A673 (cell line): ENCODE measurements around the gene TOE1. TPM values are rescaled to one million over a fixed set of nuclear protein-coding genes. Genes with fewer than 3 reads are reported as not detected.
"Not testable (repeated sequence)": the region's sequence is repeated elsewhere in the genome, so short reads cannot be mapped to it uniquely, and the experiment has no call there.

Experiments
- BruUV-seq: library from RNA; stranded (reverse); fragments of 400-500 nt; replicated peaks from 2 replicates; lab custom pipeline; 2021; lab: Mats Ljungman, UMichigan
- CTCF ChIA-PET: fragments of 300-600 bp; sonication (Branson Sonifier 250); formaldehyde crosslinking; loops from one replicate; lab custom pipeline; 2022; ENCODE audit warnings: antibody characterized with exemption; lab: Charles Lee
- POLR2A ChIA-PET: fragments of 300-600 bp; sonication (Branson Sonifier 250); formaldehyde crosslinking; loops from one replicate; lab custom pipeline; 2022; ENCODE audit warnings: antibody characterized with exemption; ENCODE audit not compliant: low non-redundant PET; lab: Charles Lee
- DNase-seq: peaks from one replicate; pipeline ENCODE4 v3.0.0-alpha.2; 2015; ENCODE audit warnings: low spot score
- H3K27ac ChIP-seq: fragments of 200-600 bp; sonication (generic); 2 replicates; pipeline ENCODE4 v1.5.1; 2016; ENCODE audit warnings: mixed run types, low read depth, mild to moderate bottlenecking, mixed read lengths, antibody characterized with exemption, low read length; ENCODE audit not compliant: poor library complexity, severe bottlenecking
- H3K27me3 ChIP-seq: fragments of 200-600 bp; sonication (generic); replicated peaks from 2 replicates; pipeline ENCODE4 v1.6.1; 2017; ENCODE audit warnings: mixed run types, low read depth, mild to moderate bottlenecking, mixed read lengths, antibody characterized with exemption, low read length; ENCODE audit not compliant: insufficient read depth, poor library complexity
- H3K36me3 ChIP-seq: fragments of 200-600 bp; sonication (generic); 2 replicates; pipeline ENCODE4 v1.6.1; 2016; ENCODE audit warnings: mixed run types, mild to moderate bottlenecking, mixed read lengths, antibody characterized with exemption, low read length; ENCODE audit not compliant: insufficient read depth, poor library complexity, severe bottlenecking
- H3K4me1 ChIP-seq: fragments of 200-600 bp; sonication (generic); 2 replicates; pipeline ENCODE4 v1.6.1; 2017; ENCODE audit warnings: mixed run types, mild to moderate bottlenecking, mixed read lengths, antibody characterized with exemption, low read length; ENCODE audit not compliant: insufficient read depth, poor library complexity, severe bottlenecking
- H3K4me3 ChIP-seq: fragments of 200-600 bp; sonication (generic); 2 replicates; pipeline ENCODE4 v1.5.1; 2016; ENCODE audit warnings: low read depth, mixed run types, mild to moderate bottlenecking, mixed read lengths, low read length; ENCODE audit not compliant: poor library complexity, severe bottlenecking
- H3K9me3 ChIP-seq: fragments of 200-600 bp; sonication (generic); 2 replicates; pipeline ENCODE4 v1.6.1; 2016; ENCODE audit warnings: mixed run types, low read depth, mild to moderate bottlenecking, mixed read lengths, antibody characterized with exemption, low read length; ENCODE audit not compliant: poor library complexity, severe bottlenecking
- CTCF ChIP-seq: fragments of 300-800, 200-600 bp; sonication (generic); conservative IDR thresholded peaks from 2 replicates; pipeline ENCODE4 v1.5.1; 2017; ENCODE audit warnings: low read depth, mild to moderate bottlenecking, antibody characterized with exemption, low read length, moderate library complexity, mixed read lengths
- EZH2 ChIP-seq: fragments of 200-600 bp; sonication (generic); IDR thresholded peaks from 2 replicates; pipeline ENCODE4 v1.6.1; 2017; ENCODE audit warnings: borderline replicate concordance, low read depth, mild to moderate bottlenecking, mixed read lengths, antibody characterized with exemption, low read length; ENCODE audit not compliant: poor library complexity, severe bottlenecking
- intact Hi-C: fragments of 100-400 bp; cut with micrococcal nuclease; formaldehyde crosslinking; loops from one replicate; pipeline ENCODE4 v1.10.0; 2022; ENCODE audit not compliant: unreplicated experiment
- total RNA-seq: library from RNA; stranded (reverse); gene quantifications from 2 replicates; pipeline ENCODE4 v1.2.3, GENCODE V29; 2021

Gene TOE1
- total RNA-seq, 1 experiment from 2014 or later = 20.6 TPM

- DNase-seq = no peak
- H3K4me3 ChIP-seq = no peak overlapping the region
- H3K9me3 ChIP-seq = no peaks in the 10 kb centered on the region
- no TSS peak for BruUV-seq
- intact Hi-C loops = no loop called here
- CTCF ChIA-PET = no interaction called here
- H3K27ac ChIP-seq = no peak overlapping the region
- H3K4me1 ChIP-seq = no peaks in the 10 kb centered on the region
- TF ChIP-seq CTCF (no peak), EZH2 (no peak)
- no peaks in the 10 kb centered on the region for H3K27me3 ChIP-seq
- POLR2A ChIA-PET = no interaction called here
- no peaks in the 10 kb centered on the region for H3K36me3 ChIP-seq
These were observed 43.2 kb downstream of the TOE1 start for GRCh38 chr1:45383191-45383590.

- DNase-seq, BruUV-seq, POLR2A ChIA-PET, H3K9me3 ChIP-seq, H3K27ac ChIP-seq, H3K27me3 ChIP-seq, H3K4me3 ChIP-seq, H3K4me1 ChIP-seq, CTCF ChIA-PET, H3K36me3 ChIP-seq, intact Hi-C loops: not testable (repeated sequence)
These were observed 44.2 kb downstream of the TOE1 start for GRCh38 chr1:45384213-45384612.

- H3K4me1 ChIP-seq = no peaks in the 10 kb centered on the region
- no peaks in the 10 kb centered on the region for H3K27me3 ChIP-seq
- ChIA-PET POLR2A (no interaction called here), CTCF (no interaction called here)
- TF ChIP-seq CTCF (no peak), EZH2 (no peak)
- intact Hi-C loops = no loop called here
- no peaks in the 10 kb centered on the region for H3K9me3 ChIP-seq
- BruUV-seq = no TSS peak
- no peak for DNase-seq
- no peak overlapping the region for H3K4me3 ChIP-seq
- no peaks in the 10 kb centered on the region for H3K36me3 ChIP-seq
- H3K27ac ChIP-seq = no peak overlapping the region
These were observed 45.3 kb downstream of the TOE1 start for GRCh38 chr1:45385302-45385701.

- intact Hi-C loops = no loop called here
- Histone ChIP-seq H3K27me3 (no peaks in the 10 kb centered on the region), H3K36me3 (no peaks in the 10 kb centered on the region), H3K4me1 (no peaks in the 10 kb centered on the region), H3K4me3 (no peak overlapping the region), H3K9me3 (no peaks in the 10 kb centered on the region), H3K27ac (no peak overlapping the region)
- TF ChIP-seq EZH2 (no peak), CTCF (no peak)
- ChIA-PET CTCF (no interaction called here), POLR2A (no interaction called here)
- no TSS peak for BruUV-seq
- no peak for DNase-seq
These were observed 46.2 kb downstream of the TOE1 start for GRCh38 chr1:45386219-45386618.
